Calu3 (cell line): Measurements from ENCODE around the gene AVPR2. TPM values are rescaled to one million over a fixed set of nuclear protein-coding genes. Genes with fewer than 3 reads are reported as not detected.

ENCODE experiments used
- BruUV-seq: library from RNA; stranded (reverse); fragments of 400-500 nt; replicated peaks from 2 replicates; lab custom pipeline; 2021; lab: Mats Ljungman, UMichigan
- CTCF ChIA-PET: fragments of 300-600 bp; sonication (Branson Sonifier 250); formaldehyde crosslinking; loops from one replicate; lab custom pipeline; 2022; ENCODE audit warnings: antibody characterized with exemption; lab: Charles Lee
- DNase-seq: peaks from one replicate; pipeline ENCODE4 v3.0.0; 2022
- H3K27ac Mint-ChIP-seq: one replicate; pipeline ENCODE4 v1.8.0; 2022; ENCODE audit warnings: mixed read lengths; ENCODE audit not compliant: unreplicated experiment
- H3K27me3 Mint-ChIP-seq: one replicate; pipeline ENCODE4 v1.8.0; 2022; ENCODE audit warnings: mixed read lengths; ENCODE audit not compliant: unreplicated experiment
- H3K36me3 Mint-ChIP-seq: one replicate; pipeline ENCODE4 v1.8.0; 2022; ENCODE audit warnings: mild to moderate bottlenecking, moderate library complexity, mixed read lengths; ENCODE audit not compliant: insufficient read depth, unreplicated experiment
- H3K4me1 Mint-ChIP-seq: one replicate; pipeline ENCODE4 v1.8.0; 2022; ENCODE audit warnings: mild to moderate bottlenecking, low read depth, mixed read lengths; ENCODE audit not compliant: unreplicated experiment
- H3K4me3 Mint-ChIP-seq: one replicate; pipeline ENCODE4 v1.8.0; 2022; ENCODE audit warnings: mild to moderate bottlenecking, low read depth, moderate library complexity, mixed read lengths; ENCODE audit not compliant: unreplicated experiment
- H3K9me3 Mint-ChIP-seq: one replicate; pipeline ENCODE4 v1.8.0; 2022; ENCODE audit warnings: low read depth, mixed read lengths; ENCODE audit not compliant: unreplicated experiment
- intact Hi-C: fragments of 100-400 bp; cut with micrococcal nuclease; formaldehyde crosslinking; loops from one replicate; pipeline ENCODE4 v1.10.0; 2022; ENCODE audit not compliant: unreplicated experiment
- total RNA-seq: library from RNA; stranded (reverse); gene quantifications from 2 replicates; pipeline ENCODE4 v1.2.3, GENCODE V29; 2022
- TF ChIP-seq, protein P1 (sequence below): fragments of 200-600 bp; IDR thresholded peaks from one replicate; pipeline ENCODE4 v1.8.0; 2022; ENCODE audit warnings: antibody characterized with exemption; ENCODE audit not compliant: unreplicated experiment

Gene AVPR2
- total RNA-seq, 1 experiment from 2014 or later: not detected

DNA sequence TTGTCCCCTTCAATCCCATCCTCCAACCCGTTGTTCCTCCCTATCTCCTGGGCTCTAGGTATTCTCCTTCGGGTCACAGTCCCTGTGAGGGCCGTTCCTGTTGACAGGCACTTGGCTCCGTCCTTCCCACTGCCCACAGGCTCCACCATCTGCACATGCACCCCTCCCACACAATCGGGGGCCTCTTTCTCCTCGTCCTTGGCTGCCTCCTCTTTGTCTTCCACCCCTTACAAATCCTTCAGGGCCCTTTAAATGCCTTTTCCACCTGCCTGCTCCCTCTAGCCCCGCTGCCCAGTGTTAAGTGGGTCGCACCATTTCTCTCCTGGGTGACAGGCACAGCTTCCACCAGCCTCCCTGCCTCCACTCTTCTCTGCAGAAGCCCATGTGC is 2.7 kb upstream of the AVPR2 start:
- intact Hi-C loops: no loop called here
- H3K27me3 Mint-ChIP-seq: peaks cover 10% of the 10 kb centered on the region
- no TSS peak for BruUV-seq
- TF ChIP-seq, protein P1, sequence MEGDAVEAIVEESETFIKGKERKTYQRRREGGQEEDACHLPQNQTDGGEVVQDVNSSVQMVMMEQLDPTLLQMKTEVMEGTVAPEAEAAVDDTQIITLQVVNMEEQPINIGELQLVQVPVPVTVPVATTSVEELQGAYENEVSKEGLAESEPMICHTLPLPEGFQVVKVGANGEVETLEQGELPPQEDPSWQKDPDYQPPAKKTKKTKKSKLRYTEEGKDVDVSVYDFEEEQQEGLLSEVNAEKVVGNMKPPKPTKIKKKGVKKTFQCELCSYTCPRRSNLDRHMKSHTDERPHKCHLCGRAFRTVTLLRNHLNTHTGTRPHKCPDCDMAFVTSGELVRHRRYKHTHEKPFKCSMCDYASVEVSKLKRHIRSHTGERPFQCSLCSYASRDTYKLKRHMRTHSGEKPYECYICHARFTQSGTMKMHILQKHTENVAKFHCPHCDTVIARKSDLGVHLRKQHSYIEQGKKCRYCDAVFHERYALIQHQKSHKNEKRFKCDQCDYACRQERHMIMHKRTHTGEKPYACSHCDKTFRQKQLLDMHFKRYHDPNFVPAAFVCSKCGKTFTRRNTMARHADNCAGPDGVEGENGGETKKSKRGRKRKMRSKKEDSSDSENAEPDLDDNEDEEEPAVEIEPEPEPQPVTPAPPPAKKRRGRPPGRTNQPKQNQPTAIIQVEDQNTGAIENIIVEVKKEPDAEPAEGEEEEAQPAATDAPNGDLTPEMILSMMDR: no peak
- DNase-seq: no peak
- H3K4me1 Mint-ChIP-seq: peaks cover 30% of the 10 kb centered on the region
- CTCF ChIA-PET: no interaction called here
- peaks cover 5% of the 10 kb centered on the region for H3K36me3 Mint-ChIP-seq
- no peak overlapping the region for H3K4me3 Mint-ChIP-seq
- H3K27ac Mint-ChIP-seq: no peak overlapping the region
- H3K9me3 Mint-ChIP-seq: no peaks in the 10 kb centered on the region

DNA sequence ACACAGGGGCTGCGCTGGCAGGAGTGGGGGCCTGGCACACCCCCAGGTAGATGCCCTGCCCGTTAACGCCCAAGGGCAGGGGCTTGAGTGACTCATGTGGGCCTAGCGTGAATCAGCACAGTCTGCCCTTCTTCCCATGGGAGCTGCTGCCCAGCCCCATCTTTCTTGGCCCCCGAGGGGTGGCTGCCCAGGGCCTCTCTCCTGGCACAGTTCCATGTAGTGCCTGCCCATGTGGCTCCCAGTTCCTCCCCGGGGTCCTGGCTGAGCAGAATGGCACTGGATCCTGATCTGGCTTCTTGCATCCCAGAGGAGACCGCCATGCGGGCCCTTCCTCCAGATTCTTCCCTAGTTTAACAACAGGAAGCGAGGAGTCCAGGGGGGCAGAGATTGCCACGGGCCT is 2.1 kb upstream of the AVPR2 start:
- Mint-ChIP-seq H3K4me3 (no peak overlapping the region), H3K36me3 (peaks cover 5% of the 10 kb centered on the region), H3K27me3 (peaks cover 16% of the 10 kb centered on the region), H3K4me1 (peaks cover 30% of the 10 kb centered on the region), H3K27ac (no peak overlapping the region), H3K9me3 (no peaks in the 10 kb centered on the region)
- TF ChIP-seq, protein P1: no peak
- CTCF ChIA-PET: no interaction called here
- no TSS peak for BruUV-seq
- DNase-seq: no peak
- intact Hi-C loops: no loop called here

DNA sequence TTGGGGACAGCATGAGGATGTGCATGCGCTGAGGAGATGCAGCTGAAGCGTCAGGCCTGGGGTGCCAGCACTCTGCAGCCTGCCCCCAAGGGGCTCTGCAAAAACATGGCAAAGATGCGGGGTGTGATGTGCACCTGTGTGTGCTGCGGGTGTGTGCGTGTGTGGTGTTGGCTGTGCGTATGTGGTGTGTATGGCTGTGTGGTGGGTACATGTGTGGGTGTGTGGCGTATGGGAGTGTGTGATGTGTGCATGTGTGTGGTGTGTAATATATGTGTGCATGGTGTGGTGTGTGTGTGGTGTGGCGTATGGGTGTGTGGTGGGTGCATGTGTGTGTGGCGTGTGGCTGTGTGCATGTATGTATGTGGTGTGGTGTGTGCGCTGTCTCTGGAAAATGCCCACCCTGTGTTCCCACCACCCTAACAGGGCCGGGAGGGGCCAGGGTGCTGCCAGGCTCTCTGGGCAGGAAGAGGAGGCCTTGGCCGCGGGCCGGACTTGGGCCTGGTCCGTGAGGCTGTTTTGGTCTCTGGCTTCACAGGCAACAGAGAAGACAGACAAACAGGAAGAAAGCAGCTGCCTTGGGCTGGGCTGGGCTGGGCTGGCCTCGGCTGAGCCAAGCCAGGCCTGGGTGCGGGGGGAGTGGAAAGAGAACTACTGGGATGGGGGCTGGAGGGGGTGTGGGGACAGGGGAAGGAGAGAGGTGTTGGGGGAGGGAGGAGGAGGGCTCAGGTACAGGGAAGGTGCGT is 1.1 kb upstream of the AVPR2 start:
- no peak for DNase-seq
- Mint-ChIP-seq H3K4me1 (peaks cover 30% of the 10 kb centered on the region), H3K4me3 (no peak overlapping the region), H3K9me3 (no peaks in the 10 kb centered on the region), H3K27ac (no peak overlapping the region), H3K36me3 (peaks cover 5% of the 10 kb centered on the region), H3K27me3 (peaks cover 26% of the 10 kb centered on the region)
- intact Hi-C loops: no loop called here
- CTCF ChIA-PET: no interaction called here
- TF ChIP-seq, protein P1: no peak
- no TSS peak for BruUV-seq

DNA sequence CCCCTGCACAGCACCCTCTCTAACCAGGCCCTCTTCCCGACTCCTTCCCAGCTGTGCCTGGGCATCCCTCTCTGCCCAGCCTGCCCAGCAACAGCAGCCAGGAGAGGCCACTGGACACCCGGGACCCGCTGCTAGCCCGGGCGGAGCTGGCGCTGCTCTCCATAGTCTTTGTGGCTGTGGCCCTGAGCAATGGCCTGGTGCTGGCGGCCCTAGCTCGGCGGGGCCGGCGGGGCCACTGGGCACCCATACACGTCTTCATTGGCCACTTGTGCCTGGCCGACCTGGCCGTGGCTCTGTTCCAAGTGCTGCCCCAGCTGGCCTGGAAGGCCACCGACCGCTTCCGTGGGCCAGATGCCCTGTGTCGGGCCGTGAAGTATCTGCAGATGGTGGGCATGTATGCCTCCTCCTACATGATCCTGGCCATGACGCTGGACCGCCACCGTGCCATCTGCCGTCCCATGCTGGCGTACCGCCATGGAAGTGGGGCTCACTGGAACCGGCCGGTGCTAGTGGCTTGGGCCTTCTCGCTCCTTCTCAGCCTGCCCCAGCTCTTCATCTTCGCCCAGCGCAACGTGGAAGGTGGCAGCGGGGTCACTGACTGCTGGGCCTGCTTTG is 1.1 kb downstream of the AVPR2 start:
- H3K4me1 Mint-ChIP-seq: peaks cover 27% of the 10 kb centered on the region
- no peak overlapping the region for H3K4me3 Mint-ChIP-seq
- peaks cover 11% of the 10 kb centered on the region for H3K36me3 Mint-ChIP-seq
- peaks cover 34% of the 10 kb centered on the region for H3K27me3 Mint-ChIP-seq
- no peak for DNase-seq
- CTCF ChIA-PET: no interaction called here
- BruUV-seq: no TSS peak
- intact Hi-C loops: no loop called here
- H3K9me3 Mint-ChIP-seq: no peaks in the 10 kb centered on the region
- H3K27ac Mint-ChIP-seq: no peak overlapping the region
- TF ChIP-seq, protein P1: no peak
